ENCODE data around the gene MED13.
"Not testable (repeated sequence)": the region's sequence is repeated elsewhere in the genome, so short reads cannot be mapped to it uniquely, and the experiment has no call there.

MED13 gene

GRCh38 chr17:61928101-61928436, 137.0 kb downstream of the MED13 start:
- no peak for DNase-seq (ENCODE audit: low read depth)
- no peak for TF ChIP-seq CTCF (IDR thresholded peaks at IDR 0.05; ENCODE audit: insufficient read depth, low read depth, low read length, missing control alignments)
- H3K4me3 ChIP-seq (ENCODE audit: low read length) = peak overlapping the region; percentile 83

DNA sequence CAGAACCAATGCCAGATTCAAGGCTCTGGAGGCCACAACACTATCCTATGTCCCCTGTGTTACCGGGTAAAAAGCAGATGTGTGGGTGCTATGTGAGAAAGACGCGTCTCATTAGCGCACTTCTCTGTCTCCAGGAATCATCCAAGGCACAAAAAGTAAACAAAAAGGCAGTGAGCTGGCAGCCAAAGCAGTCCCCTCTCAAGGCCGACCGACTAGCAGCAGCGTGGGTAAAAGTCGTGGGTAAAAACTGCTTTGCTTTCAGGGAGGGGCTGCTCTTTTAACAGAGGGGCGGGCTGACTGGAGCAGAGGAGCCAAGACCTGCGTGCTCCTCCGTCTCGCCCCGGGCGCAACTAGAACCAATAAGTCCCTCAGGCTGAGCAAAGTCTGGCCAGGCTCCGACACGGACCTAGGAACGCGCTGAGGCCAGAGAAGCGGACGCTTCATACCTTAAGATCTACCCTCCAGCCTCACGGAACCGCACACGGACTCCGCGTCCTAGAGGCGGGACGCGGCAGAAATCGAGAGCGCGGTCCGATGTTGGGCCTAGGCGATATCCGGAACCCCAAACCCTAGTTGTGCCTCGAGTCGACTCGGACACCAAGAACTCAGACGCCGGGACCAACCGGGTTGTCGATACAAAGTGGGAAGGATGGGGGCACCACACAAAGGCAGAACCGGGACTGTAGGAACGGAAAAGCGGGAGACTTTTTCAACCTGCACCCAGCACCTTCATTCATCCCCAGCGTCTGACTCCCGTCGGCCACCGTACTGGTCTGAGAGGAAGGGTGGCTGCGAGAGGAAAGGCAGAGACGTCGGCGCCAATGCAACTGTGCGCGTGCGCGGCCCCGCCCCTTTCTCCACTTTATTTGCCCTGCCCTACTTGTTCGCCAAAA, 137.6 kb downstream of the MED13 start, which contains the start of gene INTS2:
Gene INTS2 (minus strand): TSS at position 775 of the 893 bp plus-strand sequence. CDS start 1,338 bp downstream, outside the sequence.
- DNase-seq (ENCODE audit: low read depth) = peak; percentile 95
- peak within 1 kb of the TSS; percentile 83 for H3K4me3 ChIP-seq (ENCODE audit: low read length)
- no peak for TF ChIP-seq CTCF (IDR thresholded peaks at IDR 0.05; ENCODE audit: insufficient read depth, low read depth, low read length, missing control alignments)

DNA sequence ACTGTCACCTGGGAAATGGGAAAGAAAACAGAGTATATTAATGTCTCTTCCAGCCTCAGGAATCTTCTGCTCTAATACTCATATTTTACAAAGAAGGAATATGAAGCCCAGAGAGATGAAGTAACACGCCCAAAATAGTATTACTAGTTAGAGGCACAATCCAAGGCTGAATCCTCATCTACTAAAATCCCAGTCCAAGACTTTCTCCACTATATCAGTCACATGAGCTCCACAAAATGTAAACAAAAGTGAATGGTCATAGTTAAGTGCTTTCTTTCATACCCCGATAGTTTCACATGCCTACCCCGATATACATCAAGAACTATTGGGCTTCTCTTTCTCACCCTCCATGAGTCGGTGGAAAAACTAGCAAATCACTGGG, 138.3 kb downstream of the MED13 start:
- no peak for DNase-seq (ENCODE audit: low read depth)
- no peak for TF ChIP-seq CTCF (IDR thresholded peaks at IDR 0.05; ENCODE audit: insufficient read depth, low read depth, low read length, missing control alignments)
- H3K4me3 ChIP-seq (ENCODE audit: low read length) = peak overlapping the region; percentile 83

GRCh38 chr17:61915162-61915561, 149.9 kb downstream of the MED13 start:
- not testable (repeated sequence) for DNase-seq (ENCODE audit: low read depth); H3K4me3 ChIP-seq (ENCODE audit: low read length)

DNA sequence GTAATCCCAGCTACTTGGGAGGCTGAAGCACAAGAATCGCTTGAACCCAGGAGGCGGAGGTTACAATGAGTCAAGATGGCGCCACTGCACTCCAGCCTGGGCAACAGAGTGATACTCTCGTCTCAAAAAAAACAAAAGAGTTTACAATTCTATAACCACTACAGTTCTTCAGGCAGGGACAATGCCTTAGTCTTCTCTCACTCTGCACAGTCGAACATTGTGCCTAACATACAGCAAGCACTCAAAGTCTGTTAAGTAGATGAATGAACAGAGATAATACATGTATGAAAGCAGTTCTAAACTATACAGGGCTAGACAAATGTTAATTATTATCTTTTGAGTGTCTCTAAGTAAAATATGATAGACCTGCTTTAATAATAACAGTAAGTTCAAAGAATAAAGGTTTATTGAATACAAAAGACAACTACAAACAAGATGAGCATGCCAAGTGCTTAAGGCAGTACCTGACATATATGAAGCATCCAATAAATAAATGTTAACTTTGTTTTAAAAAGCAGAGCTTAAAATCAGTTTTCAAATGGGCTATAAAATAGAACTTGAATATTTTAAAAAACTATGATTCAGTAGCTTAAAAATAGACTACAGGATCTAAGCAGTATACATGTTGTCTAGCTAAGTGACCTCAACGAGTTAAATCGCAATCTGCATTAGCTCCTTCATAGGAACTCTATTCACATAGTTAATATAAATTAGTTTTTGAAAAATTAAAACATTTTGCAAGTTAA, 156.6 kb downstream of the MED13 start:
- no peak overlapping the region for H3K4me3 ChIP-seq (ENCODE audit: low read length)
- TF ChIP-seq CTCF (IDR thresholded peaks at IDR 0.05; ENCODE audit: insufficient read depth, low read depth, low read length, missing control alignments) = no peak
- no peak for DNase-seq (ENCODE audit: low read depth)

- no peak for TF ChIP-seq CTCF (IDR thresholded peaks at IDR 0.05; ENCODE audit: insufficient read depth, low read depth, low read length, missing control alignments)
- H3K4me3 ChIP-seq (ENCODE audit: low read length) = no peak overlapping the region
- DNase-seq (ENCODE audit: low read depth) = no peak
Observed at GRCh38 chr17:61907361-61907760, 157.7 kb downstream of the MED13 start.

DNA sequence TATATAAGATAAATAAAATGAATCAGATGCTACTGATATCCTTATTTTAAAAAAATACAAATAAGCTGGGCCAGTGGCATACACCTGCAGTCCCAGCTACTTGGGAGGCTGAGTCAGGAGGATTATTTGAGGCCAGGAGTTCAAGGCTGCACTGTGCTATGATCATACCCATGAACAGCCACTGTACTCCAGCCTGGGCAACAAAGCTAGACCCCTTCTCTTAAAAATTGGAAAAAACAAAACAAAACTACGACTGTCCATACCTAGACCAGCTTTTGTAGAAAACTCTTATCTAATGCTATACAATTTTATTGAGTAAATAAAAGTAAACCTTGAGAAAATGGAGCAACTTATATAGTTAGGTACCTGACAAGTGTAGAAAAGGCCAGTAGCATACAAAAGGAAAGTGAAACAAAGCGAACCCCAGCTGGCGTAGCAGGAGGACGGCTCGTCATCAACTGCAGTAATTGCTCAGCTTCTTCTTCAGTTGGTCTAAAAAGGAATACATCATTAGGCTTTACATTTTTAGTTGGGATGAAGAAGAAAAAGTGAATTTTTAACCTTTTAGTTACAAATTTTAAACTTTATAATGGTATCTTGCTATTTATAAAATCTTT, 160.9 kb downstream of the MED13 start:
- H3K4me3 ChIP-seq (ENCODE audit: low read length) = no peak overlapping the region
- TF ChIP-seq CTCF (IDR thresholded peaks at IDR 0.05; ENCODE audit: insufficient read depth, low read depth, low read length, missing control alignments) = no peak
- no peak for DNase-seq (ENCODE audit: low read depth)

All from epithelial cell of esophagus (primary cell).